NCI-H1105 treated with DMSO at 0.1 percent for 48 hours (cell line): Measurements from ENCODE around the gene MIER2.

Source experiments
- DNase-seq: peaks from one replicate; lab custom pipeline; 2025; lab: John Stamatoyannopoulos, UW

The MIER2 gene

GRCh38 chr19:378706-379105 is 34.1 kb upstream of the MIER2 start:
- no peak for DNase-seq

DNA sequence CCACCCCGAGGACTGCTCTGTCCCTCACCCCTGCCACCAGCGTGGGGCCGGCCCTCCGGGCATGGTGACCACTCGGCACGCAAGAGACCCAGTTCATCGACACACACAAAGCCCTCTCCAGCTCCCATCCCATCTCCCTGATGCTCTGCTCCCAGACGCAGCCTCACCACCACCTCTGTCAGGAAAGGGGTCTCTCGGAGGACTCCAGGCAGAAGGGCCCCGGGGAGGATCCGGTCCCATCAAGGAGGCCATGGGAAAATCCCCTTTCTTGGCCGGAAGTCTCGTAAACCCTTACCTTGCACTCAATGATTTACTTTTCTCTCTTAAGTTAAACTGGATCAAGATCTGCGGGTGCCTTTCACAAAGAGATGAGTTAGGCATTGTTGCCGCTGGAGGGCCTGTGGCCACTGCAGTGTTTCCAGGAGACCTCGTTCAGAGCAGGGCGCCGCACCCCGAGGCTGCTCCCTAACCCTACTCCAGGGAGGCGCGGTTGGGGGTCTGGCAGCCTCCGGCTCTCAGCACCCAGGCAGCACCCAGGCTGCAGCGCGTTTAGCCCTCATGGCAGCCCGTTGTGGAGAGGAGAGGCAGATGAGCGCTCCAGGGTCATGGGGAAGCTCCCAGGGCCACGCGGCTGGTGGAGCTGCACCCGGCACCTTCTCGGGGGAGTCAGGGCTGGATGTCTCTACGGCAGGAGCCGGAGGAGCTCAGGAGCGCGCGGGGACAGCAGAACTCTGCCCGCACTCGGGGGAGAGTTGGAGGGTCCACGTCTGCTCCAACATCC is 33.4 kb upstream of the MIER2 start:
- no peak for DNase-seq

DNA sequence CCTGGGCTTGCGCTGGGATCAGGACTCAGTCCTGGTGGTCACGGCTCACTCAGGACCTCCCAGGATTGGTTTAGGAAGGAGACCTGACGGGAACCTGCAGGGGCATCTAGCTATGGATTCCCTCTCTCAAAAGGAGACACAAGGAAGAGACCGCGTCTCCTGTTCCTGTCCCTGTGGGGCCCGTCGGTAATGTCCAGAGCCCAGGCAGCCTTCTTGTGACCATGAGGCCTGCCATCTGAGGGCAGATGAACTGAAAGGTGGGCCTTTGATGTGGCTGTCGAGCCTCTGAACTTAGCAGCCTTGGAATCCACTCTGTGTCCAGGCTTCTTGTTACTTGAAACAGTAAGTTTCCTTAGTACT is 31.5 kb upstream of the MIER2 start:
- DNase-seq = no peak

GRCh38 chr19:375395-376110 is 31.0 kb upstream of the MIER2 start:
- no peak for DNase-seq

GRCh38 chr19:374886-375235 is 30.3 kb upstream of the MIER2 start:
- no peak for DNase-seq

DNA sequence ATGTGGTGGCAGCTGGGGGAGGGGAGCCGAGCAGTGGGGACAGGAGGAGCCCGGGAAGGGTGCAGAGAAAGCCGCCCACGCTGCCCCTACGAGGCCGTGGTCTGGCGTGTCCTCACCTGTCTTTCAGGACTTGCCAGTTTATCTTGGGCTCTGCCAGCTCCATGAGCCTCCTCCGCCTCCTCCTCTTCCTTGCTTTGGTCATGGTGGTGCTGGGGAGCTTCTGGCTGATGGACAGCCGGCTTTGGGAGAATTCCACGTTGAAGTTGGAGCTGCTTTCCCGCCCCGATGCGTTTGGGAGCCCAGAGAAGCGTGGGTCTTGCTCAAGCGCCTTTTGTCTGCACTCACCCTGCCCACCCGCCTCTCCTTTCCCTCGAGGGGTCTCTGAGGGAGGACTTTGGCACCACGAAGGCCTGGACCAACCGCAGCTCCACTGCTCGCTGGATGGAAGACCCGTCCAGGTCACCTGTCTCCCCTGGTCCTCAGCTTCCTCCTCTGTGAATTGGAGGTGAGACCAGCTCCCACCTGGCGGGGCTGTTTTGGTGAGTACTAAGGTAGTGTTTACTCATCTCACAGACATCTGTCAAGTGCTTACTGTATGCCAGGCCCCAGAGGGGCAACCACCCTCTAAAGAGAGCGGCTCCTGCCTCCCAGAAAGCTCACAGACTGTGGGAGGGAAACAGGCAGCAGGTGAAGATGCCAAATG is 29.7 kb upstream of the MIER2 start:
- peak; percentile 11 for DNase-seq

DNA sequence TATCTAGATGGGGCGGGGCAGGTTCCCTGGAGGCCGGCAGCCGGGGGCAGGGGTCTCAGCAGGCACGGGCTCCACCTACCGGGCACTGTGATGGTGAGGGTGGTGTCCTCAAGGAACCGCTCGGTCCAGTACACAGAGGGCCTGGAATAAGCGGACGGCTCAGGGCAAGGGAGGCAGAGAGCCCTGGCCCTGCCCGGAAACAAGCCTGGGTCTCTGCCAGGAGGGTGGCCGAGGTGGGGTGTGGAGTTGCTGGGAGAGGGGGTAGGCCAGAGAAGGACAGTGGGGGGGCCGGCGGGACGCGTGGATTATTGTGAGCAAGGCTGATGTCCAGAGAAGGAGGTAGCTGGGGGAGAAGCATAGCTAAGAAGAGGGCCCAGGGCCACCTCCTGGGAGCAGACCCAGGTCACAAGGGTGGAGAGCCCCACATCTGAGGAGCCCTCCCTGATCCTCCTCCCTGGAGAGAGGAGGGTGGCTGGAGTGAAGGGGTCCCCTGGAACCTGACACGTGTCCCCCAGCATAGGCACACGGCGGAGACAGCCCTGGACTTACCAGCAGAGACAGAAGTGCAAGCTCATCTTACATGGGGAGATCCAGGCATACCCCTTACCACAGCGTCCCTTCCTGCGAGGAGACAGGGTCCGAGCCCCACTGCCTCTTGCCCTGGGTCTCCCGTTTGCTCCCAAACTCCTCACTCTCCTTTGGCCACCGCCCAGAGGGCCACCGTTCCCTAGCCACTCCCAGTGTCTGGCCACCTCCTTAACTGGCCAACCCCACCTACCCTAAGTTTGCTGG is 29.0 kb upstream of the MIER2 start:
- DNase-seq = no peak

- peak; percentile 22 for DNase-seq
Observed at GRCh38 chr19:372306-372890, 27.8 kb upstream of the MIER2 start.

DNA sequence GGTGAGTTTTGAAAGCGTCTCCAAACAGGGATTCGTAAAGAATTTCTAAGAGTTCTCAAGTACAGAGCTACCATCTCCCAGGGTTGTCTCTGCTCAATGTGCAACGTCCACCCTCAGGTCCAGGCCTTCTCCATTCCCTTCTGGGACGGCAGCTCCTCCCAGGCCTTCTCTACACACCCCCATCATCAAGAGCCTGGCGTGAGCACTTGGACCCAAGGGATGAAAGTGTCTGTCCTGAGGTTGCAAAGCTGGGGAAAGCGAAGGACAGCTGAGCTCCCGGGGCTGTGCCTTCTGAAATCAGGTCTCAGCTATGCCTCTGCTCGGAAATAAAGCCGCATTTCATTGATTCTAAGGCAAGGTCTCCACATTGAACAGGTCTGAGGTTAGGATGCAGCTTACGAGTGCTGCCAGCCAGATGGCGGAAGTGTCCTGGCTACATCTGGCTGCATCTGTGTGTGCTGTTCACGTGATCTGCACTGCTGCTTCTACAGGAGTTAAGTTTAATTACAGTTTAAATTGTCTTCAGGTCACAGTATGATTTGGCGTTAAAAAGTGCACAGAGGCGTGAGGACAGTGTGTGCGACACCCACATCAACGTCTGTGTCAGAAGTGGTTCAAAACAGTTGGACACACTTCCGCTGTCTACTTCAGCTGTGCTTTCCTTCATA is 27.0 kb upstream of the MIER2 start:
- DNase-seq = no peak

DNA sequence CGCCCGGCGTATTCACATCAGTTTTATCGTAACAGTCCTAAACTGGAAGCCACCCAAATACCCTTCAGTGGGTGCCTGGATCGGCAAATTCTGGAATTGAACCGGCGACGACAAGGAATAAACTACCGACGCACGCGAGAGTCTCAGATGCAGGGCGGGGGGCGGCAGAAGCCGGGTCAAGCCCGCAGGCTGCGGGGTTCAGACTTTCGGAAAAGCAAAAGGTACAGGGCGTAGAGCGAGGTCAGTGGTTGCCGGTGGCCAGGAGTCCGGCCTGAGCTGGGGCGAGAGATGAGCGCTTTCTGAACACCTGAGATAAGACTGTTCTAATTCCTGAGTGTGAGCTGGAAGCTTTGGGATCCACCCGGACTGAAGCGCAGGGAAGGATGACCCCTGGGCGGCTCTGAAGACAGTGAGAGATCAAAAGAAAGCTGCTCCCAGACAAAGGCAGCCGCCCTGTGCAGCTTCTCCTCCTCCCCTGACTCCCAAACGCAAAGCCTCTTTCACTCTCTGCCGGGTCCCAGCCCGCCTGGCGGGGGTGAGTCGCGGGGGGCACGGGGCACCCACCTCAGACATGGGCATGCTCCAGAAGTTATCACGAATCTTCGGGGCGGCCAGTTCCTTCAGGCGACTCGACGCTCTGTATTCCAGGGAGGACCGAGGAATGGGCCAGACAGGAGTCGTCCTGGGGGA is 26.2 kb upstream of the MIER2 start:
- no peak for DNase-seq

GRCh38 chr19:369876-370275 is 25.3 kb upstream of the MIER2 start:
- DNase-seq = no peak

DNA sequence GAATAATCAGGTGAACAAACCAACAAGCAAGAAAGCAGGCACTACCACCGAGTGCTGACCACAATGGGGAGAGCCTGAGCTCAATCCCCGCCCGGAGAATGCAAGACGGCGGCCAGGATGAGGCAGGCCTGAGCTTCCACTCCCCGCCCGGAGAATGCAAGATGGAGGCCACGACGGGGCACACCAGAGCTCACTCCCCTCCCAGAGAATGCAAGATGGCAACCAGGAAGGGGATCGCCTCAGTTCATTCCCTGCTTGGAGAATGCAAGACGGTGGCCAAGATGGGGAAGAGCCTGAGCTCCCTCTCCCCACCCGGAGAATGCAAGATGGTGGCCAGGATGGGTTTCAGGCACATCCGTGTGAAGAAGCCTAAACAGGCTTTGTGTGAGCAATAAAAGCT is 24.7 kb upstream of the MIER2 start:
- DNase-seq = no peak

- DNase-seq = no peak
Observed at GRCh38 chr19:368630-369024, 24.0 kb upstream of the MIER2 start.

- DNase-seq = no peak
Observed at GRCh38 chr19:367963-368629, 23.5 kb upstream of the MIER2 start.

DNA sequence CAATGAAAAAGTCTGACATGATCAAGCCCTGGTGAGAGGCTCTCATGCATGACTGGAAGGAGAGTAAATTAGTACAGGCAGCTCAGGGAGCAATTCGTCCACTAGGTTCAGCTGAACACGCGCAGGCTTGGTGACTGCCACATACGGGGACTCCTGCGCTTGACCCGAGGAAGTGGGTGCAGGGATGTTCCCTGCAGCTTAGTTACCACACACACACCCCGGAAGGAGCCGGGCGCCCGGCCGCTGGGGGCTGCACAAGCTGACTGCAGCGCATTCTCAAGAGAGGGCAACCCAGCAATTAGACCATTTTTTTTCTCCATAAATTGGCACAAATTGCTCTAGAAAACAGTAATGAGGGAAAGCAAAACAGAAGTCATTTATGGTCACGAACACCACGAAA is 23.0 kb upstream of the MIER2 start:
- DNase-seq = no peak

GRCh38 chr19:366951-367350 is 22.4 kb upstream of the MIER2 start:
- DNase-seq = no peak

GRCh38 chr19:366205-366783 is 21.7 kb upstream of the MIER2 start:
- no peak for DNase-seq

DNA sequence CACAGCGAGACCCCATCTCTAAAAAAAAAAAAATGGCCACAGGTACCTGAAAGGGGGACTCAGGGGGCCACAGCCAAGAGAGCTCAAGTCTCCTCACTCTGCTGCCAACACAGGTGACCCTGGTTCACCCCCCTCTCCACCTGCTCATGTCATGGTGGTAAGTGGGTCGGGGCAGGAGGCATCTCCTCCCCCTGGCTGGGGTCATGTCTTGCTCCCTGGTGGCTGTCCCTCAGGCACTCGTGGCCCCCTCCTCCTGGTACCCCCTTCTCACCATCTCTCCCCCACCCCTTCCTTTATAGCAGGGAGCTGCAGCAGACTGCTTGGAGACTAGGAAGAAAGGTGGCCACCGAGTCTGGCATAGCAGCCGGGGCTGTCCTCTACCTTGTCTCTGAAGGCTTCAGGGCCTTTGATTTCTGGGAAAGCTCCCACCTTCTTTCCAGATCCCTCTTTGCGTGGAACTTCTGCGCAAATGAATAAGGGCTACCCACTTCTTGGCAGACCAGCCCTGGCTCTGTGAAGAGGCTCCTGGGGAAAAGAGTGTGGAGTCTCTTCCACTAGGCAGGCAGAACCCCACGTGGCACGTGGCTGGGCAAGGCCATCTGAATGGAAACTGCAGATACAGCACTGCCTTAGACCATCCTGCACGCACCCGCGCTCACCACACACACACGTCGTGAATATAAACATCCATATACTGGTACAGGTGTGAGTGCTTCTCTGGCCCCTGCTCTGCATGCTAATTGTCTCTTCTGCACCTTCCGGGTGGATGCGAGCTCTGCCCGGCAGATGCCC is 20.1 kb upstream of the MIER2 start:
- DNase-seq = no peak

DNA sequence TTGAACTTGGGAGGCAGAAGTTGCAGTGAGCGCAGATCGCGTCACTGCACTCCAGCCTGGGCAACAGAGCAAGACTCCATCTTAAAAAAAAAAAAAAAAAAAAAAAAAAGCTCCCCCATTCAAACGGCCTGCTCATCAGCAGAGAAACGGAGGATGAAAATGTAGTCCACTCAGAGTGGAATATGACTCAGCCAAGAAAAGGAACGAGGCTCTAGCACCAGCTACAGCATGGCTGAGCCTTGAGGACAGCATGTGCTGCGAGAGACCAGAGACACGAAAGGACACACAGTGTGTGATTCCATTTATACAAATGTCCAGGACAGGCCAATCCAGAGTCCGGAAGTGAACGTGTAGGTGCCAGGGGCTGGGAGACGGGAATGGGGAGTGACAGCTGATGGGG is 18.1 kb upstream of the MIER2 start:
- DNase-seq = no peak
